ENCODE results near the gene EML4.

- TF ChIP-seq, protein P1, sequence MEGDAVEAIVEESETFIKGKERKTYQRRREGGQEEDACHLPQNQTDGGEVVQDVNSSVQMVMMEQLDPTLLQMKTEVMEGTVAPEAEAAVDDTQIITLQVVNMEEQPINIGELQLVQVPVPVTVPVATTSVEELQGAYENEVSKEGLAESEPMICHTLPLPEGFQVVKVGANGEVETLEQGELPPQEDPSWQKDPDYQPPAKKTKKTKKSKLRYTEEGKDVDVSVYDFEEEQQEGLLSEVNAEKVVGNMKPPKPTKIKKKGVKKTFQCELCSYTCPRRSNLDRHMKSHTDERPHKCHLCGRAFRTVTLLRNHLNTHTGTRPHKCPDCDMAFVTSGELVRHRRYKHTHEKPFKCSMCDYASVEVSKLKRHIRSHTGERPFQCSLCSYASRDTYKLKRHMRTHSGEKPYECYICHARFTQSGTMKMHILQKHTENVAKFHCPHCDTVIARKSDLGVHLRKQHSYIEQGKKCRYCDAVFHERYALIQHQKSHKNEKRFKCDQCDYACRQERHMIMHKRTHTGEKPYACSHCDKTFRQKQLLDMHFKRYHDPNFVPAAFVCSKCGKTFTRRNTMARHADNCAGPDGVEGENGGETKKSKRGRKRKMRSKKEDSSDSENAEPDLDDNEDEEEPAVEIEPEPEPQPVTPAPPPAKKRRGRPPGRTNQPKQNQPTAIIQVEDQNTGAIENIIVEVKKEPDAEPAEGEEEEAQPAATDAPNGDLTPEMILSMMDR (IDR thresholded peaks at IDR 0.05): no peak
- no peak for TF ChIP-seq EZH2 (IDR thresholded peaks at IDR 0.05; ENCODE audit: borderline replicate concordance, insufficient read depth, low read depth, low read length, poor library complexity, severe bottlenecking)
These were observed 45.5 kb downstream of the EML4 start for GRCh38 chr2:42214669-42215068.
